Jurkat, Clone E6-1 (cell line): Measurements from ENCODE around the gene ADAMTS3.
A peak's percentile ranks its signal among the peaks of the same experiment; 100 is the strongest.

Experiments used
- DNase-seq: peaks from one replicate; pipeline ENCODE4 v3.0.0-alpha.2; 2011; ENCODE audit warnings: low read depth, low spot score
- H3K4me3 ChIP-seq: 2 replicates; pipeline ENCODE4 v1.5.1; 2011; ENCODE audit warnings: mild to moderate bottlenecking, low read length, control low read depth, moderate library complexity

ADAMTS3 gene

GRCh38 chr4:72494156-72494555, 74.9 kb downstream of the ADAMTS3 start:
- no peak overlapping the region for H3K4me3 ChIP-seq

GRCh38 chr4:72489267-72489666, 79.8 kb downstream of the ADAMTS3 start:
- DNase-seq, result no peak
- H3K4me3 ChIP-seq, result no peak overlapping the region

More at GRCh38 chr4:72494156-72494555, 74.9 kb downstream of the ADAMTS3 start:
- no peak for DNase-seq

- no peak for DNase-seq
- no peak overlapping the region for H3K4me3 ChIP-seq
Measured at GRCh38 chr4:72486991-72487390, 82.0 kb downstream of the ADAMTS3 start.

- no peak overlapping the region for H3K4me3 ChIP-seq
- DNase-seq, result no peak
Measured at GRCh38 chr4:72484981-72485380, 84.0 kb downstream of the ADAMTS3 start.

GRCh38 chr4:72473434-72473900, 95.6 kb downstream of the ADAMTS3 start:
- no peak for DNase-seq
- H3K4me3 ChIP-seq, result no peak overlapping the region

GRCh38 chr4:72471816-72472215, 97.2 kb downstream of the ADAMTS3 start:
- no peak for DNase-seq
- no peak overlapping the region for H3K4me3 ChIP-seq

GRCh38 chr4:72468904-72469502, 100.0 kb downstream of the ADAMTS3 start:
- peak; percentile 22 for DNase-seq
- H3K4me3 ChIP-seq, result no peak overlapping the region

GRCh38 chr4:72467633-72468032, 101.4 kb downstream of the ADAMTS3 start:
- no peak overlapping the region for H3K4me3 ChIP-seq
- no peak for DNase-seq

- H3K4me3 ChIP-seq, result no peak overlapping the region
- DNase-seq, result no peak
Measured at GRCh38 chr4:72463724-72464123, 105.3 kb downstream of the ADAMTS3 start.

- no peak for DNase-seq
- H3K4me3 ChIP-seq, result no peak overlapping the region
Measured at GRCh38 chr4:72457158-72457557, 111.9 kb downstream of the ADAMTS3 start.

GRCh38 chr4:72451349-72451748, 117.7 kb downstream of the ADAMTS3 start:
- no peak for DNase-seq
- no peak overlapping the region for H3K4me3 ChIP-seq

- no peak overlapping the region for H3K4me3 ChIP-seq
- DNase-seq, result no peak
Measured at GRCh38 chr4:72449705-72450104, 119.3 kb downstream of the ADAMTS3 start.

- DNase-seq, result no peak
- no peak overlapping the region for H3K4me3 ChIP-seq
Measured at GRCh38 chr4:72448231-72448630, 120.8 kb downstream of the ADAMTS3 start.

GRCh38 chr4:72446353-72447055, 122.5 kb downstream of the ADAMTS3 start:
- DNase-seq, result no peak

GRCh38 chr4:72444092-72444491, 124.9 kb downstream of the ADAMTS3 start:
- H3K4me3 ChIP-seq, result no peak overlapping the region
- no peak for DNase-seq

More at GRCh38 chr4:72446353-72447055, 122.5 kb downstream of the ADAMTS3 start:
- no peak overlapping the region for H3K4me3 ChIP-seq

GRCh38 chr4:72442715-72443114, 126.3 kb downstream of the ADAMTS3 start:
- no peak for DNase-seq
- H3K4me3 ChIP-seq, result no peak overlapping the region

- no peak for DNase-seq
- no peak overlapping the region for H3K4me3 ChIP-seq
Measured at GRCh38 chr4:72442147-72442546, 126.9 kb downstream of the ADAMTS3 start.

GRCh38 chr4:72440386-72440785, 128.6 kb downstream of the ADAMTS3 start:
- no peak for DNase-seq
- H3K4me3 ChIP-seq, result no peak overlapping the region

GRCh38 chr4:72432975-72433374, 136.0 kb downstream of the ADAMTS3 start:
- no peak for DNase-seq

GRCh38 chr4:72432282-72432681, 136.7 kb downstream of the ADAMTS3 start:
- DNase-seq, result no peak
- H3K4me3 ChIP-seq, result no peak overlapping the region

More at GRCh38 chr4:72432975-72433374, 136.0 kb downstream of the ADAMTS3 start:
- H3K4me3 ChIP-seq, result no peak overlapping the region

GRCh38 chr4:72430988-72431387, 138.0 kb downstream of the ADAMTS3 start:
- no peak for DNase-seq
- H3K4me3 ChIP-seq, result no peak overlapping the region
